ENCODE measurements around the gene IFI6.
"Not testable (repeated sequence)": the region's sequence is repeated elsewhere in the genome, so short reads cannot be mapped to it uniquely, and the experiment has no call there.

Gene IFI6

GRCh38 chr1:27626031-27626935 is 45.7 kb downstream of the IFI6 start:
- no peak for DNase-seq

- no peak for DNase-seq
Measured at GRCh38 chr1:27624467-27625178, 47.4 kb downstream of the IFI6 start.

DNA sequence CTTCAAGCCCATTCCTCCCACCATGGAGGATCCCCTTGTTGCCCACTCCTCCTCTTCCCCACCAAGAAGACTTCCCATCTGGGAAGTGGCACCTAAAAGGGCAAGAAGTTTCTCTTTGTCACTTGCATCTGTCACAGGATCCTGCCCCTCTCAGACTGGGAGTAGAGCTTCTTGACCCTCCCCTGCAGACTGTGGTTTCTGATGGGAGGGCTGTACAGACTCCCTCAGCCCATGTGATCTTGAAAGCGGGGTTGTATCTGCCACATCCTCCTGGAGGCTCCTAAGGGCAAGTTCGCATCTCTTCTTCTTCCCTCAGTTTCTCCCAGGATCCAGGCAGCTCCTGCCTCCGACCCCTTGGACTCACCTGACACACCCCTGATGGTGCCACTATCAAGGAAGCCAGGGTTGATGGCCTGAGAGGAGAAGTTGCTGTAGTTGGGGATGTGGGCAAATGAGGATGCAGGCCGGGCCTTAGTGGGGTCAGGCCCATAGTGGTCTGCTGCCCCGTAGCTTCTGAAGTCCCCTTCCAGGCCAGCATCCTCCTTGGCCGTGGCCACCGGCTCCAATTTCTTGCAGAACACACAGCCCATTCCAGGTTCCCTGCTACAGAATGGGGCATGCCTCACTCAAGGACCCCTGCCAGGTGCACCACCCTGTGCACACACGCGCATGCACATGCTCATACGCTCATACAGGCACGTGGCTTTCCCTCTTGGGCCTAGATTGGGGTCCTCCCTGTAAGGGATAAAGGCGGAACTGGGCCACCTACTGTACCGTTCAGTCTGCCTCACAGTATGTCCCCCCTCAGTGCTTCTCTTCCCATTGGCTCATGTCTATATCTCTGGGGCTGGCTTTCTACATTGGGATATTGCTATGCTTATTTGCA is 48.4 kb downstream of the IFI6 start:
- no peak for DNase-seq

GRCh38 chr1:27622828-27623227 is 49.2 kb downstream of the IFI6 start:
- no peak for DNase-seq

DNA sequence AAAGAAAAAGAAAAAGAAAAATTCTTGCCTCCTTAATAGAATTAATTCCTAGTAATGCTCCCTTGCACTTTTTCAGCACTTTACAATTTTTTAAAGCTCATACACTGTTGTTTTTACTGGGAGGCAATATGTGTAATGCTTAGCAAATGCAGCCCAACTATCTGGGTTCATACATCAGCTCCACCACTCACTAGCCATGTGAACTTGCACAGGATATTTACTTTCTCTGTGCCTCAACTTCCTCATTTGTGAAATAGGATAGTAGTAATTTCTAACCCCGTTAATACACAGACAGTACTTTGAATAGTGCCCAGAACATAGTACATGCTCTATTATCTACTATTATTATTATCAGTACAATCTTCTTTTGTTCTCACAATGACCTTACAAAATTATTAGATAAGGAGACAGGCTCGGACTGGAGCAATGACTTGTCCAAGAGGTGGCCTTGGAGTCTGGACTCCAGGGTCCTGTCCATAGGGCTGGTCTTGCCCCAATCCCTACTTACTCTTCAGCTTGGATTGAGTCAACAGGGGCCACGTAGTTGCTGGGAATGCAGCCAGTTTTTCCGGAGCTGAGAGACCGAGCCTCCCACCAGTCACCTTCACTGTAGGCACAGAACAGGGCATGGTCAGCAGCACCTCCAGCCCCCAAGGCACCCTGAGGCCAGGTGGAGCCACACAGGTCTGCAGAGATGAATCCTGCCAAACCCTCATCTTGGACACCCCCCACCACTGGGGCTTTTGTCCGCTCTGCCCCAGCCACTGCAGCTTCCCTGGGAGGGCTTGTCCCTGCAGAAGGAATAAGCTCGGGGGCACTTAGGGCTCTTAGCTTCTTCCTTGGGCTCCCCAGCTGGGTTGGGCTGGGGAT is 50.7 kb downstream of the IFI6 start:
- no peak for DNase-seq

- DNase-seq: not testable (repeated sequence)
Measured at GRCh38 chr1:27619782-27620438, 52.1 kb downstream of the IFI6 start.

DNA sequence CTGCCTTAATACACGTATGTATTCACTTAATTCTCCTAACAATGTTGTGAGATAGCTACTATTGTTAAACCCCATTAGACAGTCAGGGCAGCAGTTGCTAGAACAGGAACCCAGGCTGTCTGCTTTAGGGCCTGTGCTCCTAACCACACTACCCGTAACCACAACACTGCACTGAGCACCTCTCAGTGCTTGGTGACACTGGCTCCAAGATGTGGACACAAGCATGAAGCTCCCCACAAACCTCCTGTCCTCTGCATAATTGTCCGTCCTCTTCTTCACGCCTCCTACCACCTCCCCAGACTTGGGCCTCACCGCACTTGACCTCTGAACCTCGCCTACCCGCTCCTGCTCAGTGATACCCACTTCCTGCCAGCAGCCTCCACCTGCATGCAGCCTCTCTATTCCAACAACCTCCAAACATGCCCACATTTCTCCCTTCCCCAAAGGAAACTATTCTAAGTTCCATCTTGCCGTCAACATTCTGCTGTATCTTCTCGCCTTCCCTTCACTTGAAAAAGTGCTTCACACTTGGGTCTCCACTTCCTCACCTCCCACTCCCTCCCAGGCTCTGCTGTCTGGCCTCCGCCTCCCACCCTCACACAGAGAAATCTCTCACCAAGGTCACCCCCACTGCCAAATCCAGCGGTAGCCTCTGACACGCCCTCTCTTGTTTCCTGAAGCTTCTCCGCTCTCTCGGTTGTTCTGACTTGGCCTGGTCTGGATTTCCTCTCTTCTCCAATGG is 53.5 kb downstream of the IFI6 start:
- no peak for DNase-seq

- no peak for DNase-seq
Measured at GRCh38 chr1:27617420-27617819, 54.6 kb downstream of the IFI6 start.

- no peak for DNase-seq
Measured at GRCh38 chr1:27616441-27616840, 55.6 kb downstream of the IFI6 start.
